NB4 (cell line): ENCODE data around the gene COPS7B.

Experiments used
- POLR2A ChIP-seq: IDR thresholded peaks from 2 replicates; pipeline ENCODE4 v1.6.1; 2011; ENCODE audit warnings: mild to moderate bottlenecking; ENCODE audit not compliant: insufficient read length; ENCODE audit errors: extremely low read depth
- TF ChIP-seq, protein P1 (sequence below): IDR thresholded peaks from one replicate; pipeline ENCODE4 v1.5.1; 2012; ENCODE audit warnings: low read depth, low read length

- TF ChIP-seq POLR2A = no peak
- TF ChIP-seq, protein P1, sequence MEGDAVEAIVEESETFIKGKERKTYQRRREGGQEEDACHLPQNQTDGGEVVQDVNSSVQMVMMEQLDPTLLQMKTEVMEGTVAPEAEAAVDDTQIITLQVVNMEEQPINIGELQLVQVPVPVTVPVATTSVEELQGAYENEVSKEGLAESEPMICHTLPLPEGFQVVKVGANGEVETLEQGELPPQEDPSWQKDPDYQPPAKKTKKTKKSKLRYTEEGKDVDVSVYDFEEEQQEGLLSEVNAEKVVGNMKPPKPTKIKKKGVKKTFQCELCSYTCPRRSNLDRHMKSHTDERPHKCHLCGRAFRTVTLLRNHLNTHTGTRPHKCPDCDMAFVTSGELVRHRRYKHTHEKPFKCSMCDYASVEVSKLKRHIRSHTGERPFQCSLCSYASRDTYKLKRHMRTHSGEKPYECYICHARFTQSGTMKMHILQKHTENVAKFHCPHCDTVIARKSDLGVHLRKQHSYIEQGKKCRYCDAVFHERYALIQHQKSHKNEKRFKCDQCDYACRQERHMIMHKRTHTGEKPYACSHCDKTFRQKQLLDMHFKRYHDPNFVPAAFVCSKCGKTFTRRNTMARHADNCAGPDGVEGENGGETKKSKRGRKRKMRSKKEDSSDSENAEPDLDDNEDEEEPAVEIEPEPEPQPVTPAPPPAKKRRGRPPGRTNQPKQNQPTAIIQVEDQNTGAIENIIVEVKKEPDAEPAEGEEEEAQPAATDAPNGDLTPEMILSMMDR = no peak
Observed at GRCh38 chr2:231781798-231782726, 4.2 kb upstream of the COPS7B start.
